PC-9 (cell line): ENCODE data around the gene IP6K2.

Experiments used
- EZH2 ChIP-seq: fragments of 200-600 bp; sonication (generic); IDR thresholded peaks from 2 replicates; pipeline ENCODE4 v1.8.0; 2017; ENCODE audit warnings: antibody characterized with exemption, low read depth
- TF ChIP-seq, protein P1 (sequence below): fragments of 200-600 bp; sonication (generic); conservative IDR thresholded peaks from 2 replicates; pipeline ENCODE4 v1.6.1; 2017; ENCODE audit warnings: mixed run types, antibody characterized with exemption, mild to moderate bottlenecking, moderate library complexity

DNA sequence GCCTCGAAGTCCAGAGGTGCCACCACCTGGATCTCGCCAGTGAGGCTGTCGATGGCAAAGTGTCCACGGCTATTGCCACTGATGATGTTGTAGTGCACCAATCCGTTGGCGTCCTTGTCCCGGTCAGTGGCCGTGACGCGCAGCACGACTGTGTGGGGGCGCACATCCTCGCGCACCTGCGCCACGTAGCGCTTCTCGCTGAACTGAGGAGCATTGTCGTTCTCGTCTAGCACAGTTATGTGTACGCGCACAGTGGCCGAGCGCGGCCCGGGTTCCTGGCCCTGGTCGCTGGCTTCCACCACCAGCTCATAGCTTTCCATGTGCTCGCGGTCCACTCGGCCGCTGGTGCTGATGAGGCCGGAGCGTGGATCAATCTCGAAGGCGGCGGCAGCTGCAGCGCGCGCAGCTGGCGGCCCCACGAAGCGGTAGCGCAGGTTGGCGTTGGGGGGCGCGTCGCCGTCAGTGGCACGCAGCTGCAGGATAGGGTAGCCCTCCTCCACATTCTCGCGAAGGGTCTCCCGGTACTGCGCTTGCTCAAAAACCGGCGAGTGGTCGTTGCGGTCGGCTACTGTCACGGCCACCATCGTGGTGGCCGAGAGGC lies 56.1 kb downstream of the IP6K2 start:
- TF ChIP-seq, protein P1, sequence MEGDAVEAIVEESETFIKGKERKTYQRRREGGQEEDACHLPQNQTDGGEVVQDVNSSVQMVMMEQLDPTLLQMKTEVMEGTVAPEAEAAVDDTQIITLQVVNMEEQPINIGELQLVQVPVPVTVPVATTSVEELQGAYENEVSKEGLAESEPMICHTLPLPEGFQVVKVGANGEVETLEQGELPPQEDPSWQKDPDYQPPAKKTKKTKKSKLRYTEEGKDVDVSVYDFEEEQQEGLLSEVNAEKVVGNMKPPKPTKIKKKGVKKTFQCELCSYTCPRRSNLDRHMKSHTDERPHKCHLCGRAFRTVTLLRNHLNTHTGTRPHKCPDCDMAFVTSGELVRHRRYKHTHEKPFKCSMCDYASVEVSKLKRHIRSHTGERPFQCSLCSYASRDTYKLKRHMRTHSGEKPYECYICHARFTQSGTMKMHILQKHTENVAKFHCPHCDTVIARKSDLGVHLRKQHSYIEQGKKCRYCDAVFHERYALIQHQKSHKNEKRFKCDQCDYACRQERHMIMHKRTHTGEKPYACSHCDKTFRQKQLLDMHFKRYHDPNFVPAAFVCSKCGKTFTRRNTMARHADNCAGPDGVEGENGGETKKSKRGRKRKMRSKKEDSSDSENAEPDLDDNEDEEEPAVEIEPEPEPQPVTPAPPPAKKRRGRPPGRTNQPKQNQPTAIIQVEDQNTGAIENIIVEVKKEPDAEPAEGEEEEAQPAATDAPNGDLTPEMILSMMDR, result no peak
- no peak for TF ChIP-seq EZH2
